ENCODE data around the gene TNRC6A.
"Not testable (repeated sequence)": the region's sequence is repeated elsewhere in the genome, so short reads cannot be mapped to it uniquely, and the experiment has no call there.

GRCh38 chr16:24812813-24813212, 83.4 kb downstream of the TNRC6A start:
- not testable (repeated sequence) for TF ChIP-seq EZH2phosphoT487 (IDR thresholded peaks at IDR 0.05; ENCODE audit: borderline replicate concordance, low read length); CTCF (conservative IDR thresholded peaks at IDR 0.05; ENCODE audit: low read depth, low read length)

Data from PC-3 (cell line).